AG10803 (cell line): Measurements from ENCODE around the gene GNG13.
A peak's percentile ranks its signal among the peaks of the same experiment; 100 is the strongest.

Experiments
- DNase-seq: peaks from one replicate; pipeline ENCODE4 v3.0.0; 2010; ENCODE audit warnings: low read depth
- H3K4me3 ChIP-seq: 2 replicates; pipeline ENCODE4 v1.5.1; 2011; ENCODE audit warnings: mild to moderate bottlenecking, low read length, control low read depth
- CTCF ChIP-seq: conservative IDR thresholded peaks from 2 replicates; pipeline ENCODE4 v1.5.1; 2011; ENCODE audit warnings: mild to moderate bottlenecking, low read length, control low read depth, inconsistent platforms

The GNG13 gene

GRCh38 chr16:818592-818991 lies 18.1 kb upstream of the GNG13 start:
- no peak for TF ChIP-seq CTCF
- no peak overlapping the region for H3K4me3 ChIP-seq
- DNase-seq, result no peak

- H3K4me3 ChIP-seq, result no peak overlapping the region
- no peak for TF ChIP-seq CTCF
- DNase-seq, result no peak
Observed at GRCh38 chr16:818132-818531, 17.6 kb upstream of the GNG13 start.

GRCh38 chr16:817001-817906 lies 16.7 kb upstream of the GNG13 start:
- TF ChIP-seq CTCF, result no peak
- no peak overlapping the region for H3K4me3 ChIP-seq
- no peak for DNase-seq

GRCh38 chr16:815861-816260 lies 15.3 kb upstream of the GNG13 start:
- H3K4me3 ChIP-seq, result no peak overlapping the region

GRCh38 chr16:814974-815373 lies 14.4 kb upstream of the GNG13 start:
- no peak for TF ChIP-seq CTCF
- H3K4me3 ChIP-seq, result no peak overlapping the region
- DNase-seq, result peak; percentile 64

More at GRCh38 chr16:815861-816260, 15.3 kb upstream of the GNG13 start:
- no peak for DNase-seq
- no peak for TF ChIP-seq CTCF

GRCh38 chr16:813916-814412 lies 13.4 kb upstream of the GNG13 start:
- no peak for TF ChIP-seq CTCF
- no peak for DNase-seq
- no peak overlapping the region for H3K4me3 ChIP-seq
